Fibroblast of the aortic adventitia (primary cell): ENCODE measurements around the gene MAPT. TPM values are rescaled to one million over a fixed set of nuclear protein-coding genes. Genes with fewer than 3 reads are reported as not detected.
A peak's percentile ranks its signal among the peaks of the same experiment; 100 is the strongest.
"Not testable (repeated sequence)": the region's sequence is repeated elsewhere in the genome, so short reads cannot be mapped to it uniquely, and the experiment has no call there.

Source experiments
- DNase-seq: peaks from one replicate; pipeline ENCODE4 v3.0.0-alpha.2; 2010; ENCODE audit warnings: low read depth
- H3K4me3 ChIP-seq: 2 replicates; pipeline ENCODE4 v1.5.1; 2011; ENCODE audit warnings: low read depth, mild to moderate bottlenecking, control low read depth, low read length, moderate library complexity
- total RNA-seq: library from RNA; depleted of rRNA; stranded (reverse); fragments of >200 nt; gene quantifications from 2 replicates; pipeline ENCODE4 v1.2.3, GENCODE V29; 2012; ENCODE audit warnings: low replicate concordance
- TF ChIP-seq, protein P1 (sequence below): IDR thresholded peaks from 2 replicates; pipeline ENCODE4 v1.5.1; 2011; ENCODE audit warnings: mild to moderate bottlenecking, low read length, control low read depth, inconsistent platforms; ENCODE audit not compliant: insufficient read depth

The MAPT gene
- total RNA-seq, 1 donor: 0.54 TPM

DNA sequence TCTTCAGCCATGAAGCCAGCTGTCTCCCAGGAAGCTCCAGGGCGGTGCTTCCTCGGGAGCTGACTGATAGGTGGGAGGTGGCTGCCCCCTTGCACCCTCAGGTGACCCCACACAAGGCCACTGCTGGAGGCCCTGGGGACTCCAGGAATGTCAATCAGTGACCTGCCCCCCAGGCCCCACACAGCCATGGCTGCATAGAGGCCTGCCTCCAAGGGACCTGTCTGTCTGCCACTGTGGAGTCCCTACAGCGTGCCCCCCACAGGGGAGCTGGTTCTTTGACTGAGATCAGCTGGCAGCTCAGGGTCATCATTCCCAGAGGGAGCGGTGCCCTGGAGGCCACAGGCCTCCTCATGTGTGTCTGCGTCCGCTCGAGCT is 118.8 kb downstream of the MAPT start:
- H3K4me3 ChIP-seq: no peak overlapping the region
- TF ChIP-seq, protein P1, sequence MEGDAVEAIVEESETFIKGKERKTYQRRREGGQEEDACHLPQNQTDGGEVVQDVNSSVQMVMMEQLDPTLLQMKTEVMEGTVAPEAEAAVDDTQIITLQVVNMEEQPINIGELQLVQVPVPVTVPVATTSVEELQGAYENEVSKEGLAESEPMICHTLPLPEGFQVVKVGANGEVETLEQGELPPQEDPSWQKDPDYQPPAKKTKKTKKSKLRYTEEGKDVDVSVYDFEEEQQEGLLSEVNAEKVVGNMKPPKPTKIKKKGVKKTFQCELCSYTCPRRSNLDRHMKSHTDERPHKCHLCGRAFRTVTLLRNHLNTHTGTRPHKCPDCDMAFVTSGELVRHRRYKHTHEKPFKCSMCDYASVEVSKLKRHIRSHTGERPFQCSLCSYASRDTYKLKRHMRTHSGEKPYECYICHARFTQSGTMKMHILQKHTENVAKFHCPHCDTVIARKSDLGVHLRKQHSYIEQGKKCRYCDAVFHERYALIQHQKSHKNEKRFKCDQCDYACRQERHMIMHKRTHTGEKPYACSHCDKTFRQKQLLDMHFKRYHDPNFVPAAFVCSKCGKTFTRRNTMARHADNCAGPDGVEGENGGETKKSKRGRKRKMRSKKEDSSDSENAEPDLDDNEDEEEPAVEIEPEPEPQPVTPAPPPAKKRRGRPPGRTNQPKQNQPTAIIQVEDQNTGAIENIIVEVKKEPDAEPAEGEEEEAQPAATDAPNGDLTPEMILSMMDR: no peak
- DNase-seq: no peak

DNA sequence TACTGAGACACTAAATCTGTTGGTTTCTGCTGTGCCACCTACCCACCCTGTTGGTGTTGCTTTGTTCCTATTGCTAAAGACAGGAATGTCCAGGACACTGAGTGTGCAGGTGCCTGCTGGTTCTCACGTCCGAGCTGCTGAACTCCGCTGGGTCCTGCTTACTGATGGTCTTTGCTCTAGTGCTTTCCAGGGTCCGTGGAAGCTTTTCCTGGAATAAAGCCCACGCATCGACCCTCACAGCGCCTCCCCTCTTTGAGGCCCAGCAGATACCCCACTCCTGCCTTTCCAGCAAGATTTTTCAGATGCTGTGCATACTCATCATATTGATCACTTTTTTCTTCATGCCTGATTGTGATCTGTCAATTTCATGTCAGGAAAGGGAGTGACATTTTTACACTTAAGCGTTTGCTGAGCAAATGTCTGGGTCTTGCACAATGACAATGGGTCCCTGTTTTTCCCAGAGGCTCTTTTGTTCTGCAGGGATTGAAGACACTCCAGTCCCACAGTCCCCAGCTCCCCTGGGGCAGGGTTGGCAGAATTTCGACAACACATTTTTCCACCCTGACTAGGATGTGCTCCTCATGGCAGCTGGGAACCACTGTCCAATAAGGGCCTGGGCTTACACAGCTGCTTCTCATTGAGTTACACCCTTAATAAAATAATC is 119.3 kb downstream of the MAPT start:
- peak; percentile 47 for DNase-seq
- TF ChIP-seq, protein P1: no peak
- H3K4me3 ChIP-seq: no peak overlapping the region

DNA sequence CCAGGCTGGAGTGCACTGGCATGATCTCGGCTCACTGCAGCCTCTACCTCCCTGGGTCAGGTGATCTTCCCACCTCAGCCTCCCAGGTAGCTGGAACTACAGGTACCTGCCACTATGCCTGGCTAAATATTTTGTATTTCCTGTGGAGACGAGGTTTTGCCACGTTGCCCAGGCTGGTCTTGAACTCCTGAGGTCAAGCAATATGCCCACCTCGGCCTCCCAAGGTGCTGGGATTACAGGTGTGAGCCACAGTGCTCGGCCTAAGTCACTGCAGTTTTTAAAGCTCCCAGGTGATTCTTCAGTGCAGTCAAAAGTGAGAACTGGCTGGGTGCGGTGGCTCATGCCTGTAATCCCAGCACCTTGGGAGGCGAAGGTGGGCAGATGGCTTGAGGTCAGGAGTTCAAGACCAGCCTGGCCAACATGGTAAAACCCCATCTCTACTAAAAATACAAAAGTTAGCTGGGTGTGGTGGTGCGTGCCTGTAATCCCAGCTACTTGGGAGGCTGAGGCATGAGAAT is 125.1 kb downstream of the MAPT start:
- DNase-seq, H3K4me3 ChIP-seq: not testable (repeated sequence)

- DNase-seq: no peak
- TF ChIP-seq, protein P1: no peak
- no peak overlapping the region for H3K4me3 ChIP-seq
Observed at GRCh38 chr17:46020023-46020761, 125.8 kb downstream of the MAPT start.

DNA sequence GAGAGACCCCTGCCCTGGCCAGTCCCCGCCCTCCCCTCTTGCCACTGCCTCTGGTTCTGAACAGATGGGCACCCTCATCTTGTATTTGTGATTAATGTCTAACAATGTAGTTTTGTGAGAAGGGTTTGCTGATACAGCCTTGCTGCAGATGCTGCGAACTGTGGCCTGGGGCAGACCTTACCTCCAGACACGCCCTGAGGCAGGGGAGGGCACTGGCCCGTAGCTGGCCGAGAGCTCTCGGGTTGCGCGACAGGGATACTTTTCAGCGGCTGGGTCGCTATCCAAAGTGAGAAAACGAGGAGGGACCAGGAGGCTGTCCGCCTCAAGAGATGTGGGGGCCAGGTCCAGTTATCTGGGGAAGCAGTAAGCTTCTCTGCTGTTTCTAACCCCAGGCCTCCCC is 126.6 kb downstream of the MAPT start:
- H3K4me3 ChIP-seq: no peak overlapping the region
- TF ChIP-seq, protein P1: no peak
- DNase-seq: no peak

DNA sequence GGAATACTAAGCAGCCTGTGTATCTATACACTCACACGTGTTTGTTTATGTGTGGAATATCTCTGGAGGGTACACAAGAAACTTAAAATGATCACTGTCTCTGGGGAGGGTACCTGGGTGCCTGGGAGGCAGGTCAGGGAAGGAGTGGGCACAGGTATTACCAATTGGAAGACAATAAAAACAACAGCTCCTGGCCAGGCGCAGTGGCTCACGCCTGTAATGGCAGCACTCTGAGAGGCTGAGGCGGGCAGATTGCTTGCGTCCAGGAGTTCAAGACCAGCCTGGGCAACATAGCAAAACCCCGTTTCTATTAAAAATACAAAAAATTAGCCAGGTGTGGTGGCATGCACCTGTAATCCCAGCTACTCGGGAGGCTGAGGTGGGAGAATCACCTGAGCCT is 129.0 kb downstream of the MAPT start:
- DNase-seq: not testable (repeated sequence)

GRCh38 chr17:46023783-46024388 is 129.5 kb downstream of the MAPT start:
- no peak overlapping the region for H3K4me3 ChIP-seq
- DNase-seq: no peak
- TF ChIP-seq, protein P1: no peak

More for the DNA sequence above, 129.0 kb downstream of the MAPT start:
- H3K4me3 ChIP-seq: not testable (repeated sequence)
